NOMO-1 treated with DMSO at 0.1 percent for 48 hours (cell line): ENCODE data around the gene RAB32.

ENCODE experiments used
- DNase-seq: peaks from one replicate; lab custom pipeline; 2025; ENCODE audit not compliant: unreplicated experiment; lab: John Stamatoyannopoulos, UW

RAB32 gene

GRCh38 chr6:146581968-146582367 is 38.3 kb downstream of the RAB32 start:
- no peak for DNase-seq

- peak; percentile 82 for DNase-seq
Measured at GRCh38 chr6:146582857-146583256, 39.2 kb downstream of the RAB32 start.

- DNase-seq, result no peak
Measured at GRCh38 chr6:146583966-146584365, 40.3 kb downstream of the RAB32 start.

GRCh38 chr6:146587459-146587858 is 43.8 kb downstream of the RAB32 start:
- peak; percentile 41 for DNase-seq

GRCh38 chr6:146590492-146590891 is 46.9 kb downstream of the RAB32 start:
- DNase-seq, result no peak

GRCh38 chr6:146592451-146592850 is 48.8 kb downstream of the RAB32 start:
- no peak for DNase-seq

GRCh38 chr6:146593986-146594385 is 50.4 kb downstream of the RAB32 start:
- DNase-seq, result peak; percentile 68

- peak; percentile 76 for DNase-seq
Measured at GRCh38 chr6:146594495-146594894, 50.9 kb downstream of the RAB32 start.

- DNase-seq, result peak; percentile 94
Measured at GRCh38 chr6:146595972-146596731, 52.5 kb downstream of the RAB32 start.

GRCh38 chr6:146598772-146599405 is 55.3 kb downstream of the RAB32 start, which contains the start of gene ADGB:
Gene ADGB, plus strand, starts transcription at chr6:146598972. Its CDS starts 69 bp downstream, at chr6:146599041.
- peak; percentile 10 for DNase-seq

- DNase-seq, result no peak
Measured at GRCh38 chr6:146601352-146601751, 57.7 kb downstream of the RAB32 start.

- DNase-seq, result no peak
Measured at GRCh38 chr6:146602526-146602925, 58.9 kb downstream of the RAB32 start.
